BJ (cell line): Measurements from ENCODE around the gene FSTL1. TPM values are rescaled to one million over a fixed set of nuclear protein-coding genes. Genes with fewer than 3 reads are reported as not detected.

Experiments
- CTCF ChIA-PET: fragments of 350-600 bp; formaldehyde crosslinking; extraction: SDS; loops from one replicate; lab custom pipeline; 2021; ENCODE audit warnings: antibody characterized with exemption, inconsistent platforms; lab: Yijun Ruan, JAX
- POLR2A ChIA-PET: fragments of 300-600 bp; sonication (Branson Sonifier 250); formaldehyde crosslinking; extraction: SDS; loops from one replicate; lab custom pipeline; 2021; ENCODE audit warnings: antibody characterized with exemption; lab: Charles Lee
- DNase-seq: peaks from one replicate; pipeline ENCODE4 v3.0.0-alpha.2; 2011; ENCODE audit warnings: low read depth
- H3K27me3 ChIP-seq: 2 replicates; pipeline ENCODE4 v1.6.0; 2011; ENCODE audit warnings: low read length; ENCODE audit not compliant: control insufficient read depth, insufficient read depth
- H3K36me3 ChIP-seq: 2 replicates; pipeline ENCODE4 v1.5.1; 2011; ENCODE audit warnings: low read length; ENCODE audit not compliant: control insufficient read depth, insufficient read depth
- H3K4me3 ChIP-seq: 2 replicates; pipeline ENCODE4 v1.5.1; 2011; ENCODE audit warnings: low read depth, mild to moderate bottlenecking, control low read depth, low read length
- polyA plus RNA-seq: library from polyadenylated mRNA; depleted of rRNA; stranded (reverse); fragments of >200 nt; gene quantifications from 2 replicates; pipeline ENCODE4 v1.2.3, GENCODE V29; 2011
- TF ChIP-seq, protein P1 (sequence below): IDR thresholded peaks from 2 replicates; pipeline ENCODE4 v1.5.1; 2011; ENCODE audit warnings: low read depth, mild to moderate bottlenecking, control low read depth, inconsistent platforms, low read length, moderate library complexity; ENCODE audit not compliant: insufficient read depth

Gene FSTL1
- polyA plus RNA-seq, 1 experiment: 4,020 TPM

DNA sequence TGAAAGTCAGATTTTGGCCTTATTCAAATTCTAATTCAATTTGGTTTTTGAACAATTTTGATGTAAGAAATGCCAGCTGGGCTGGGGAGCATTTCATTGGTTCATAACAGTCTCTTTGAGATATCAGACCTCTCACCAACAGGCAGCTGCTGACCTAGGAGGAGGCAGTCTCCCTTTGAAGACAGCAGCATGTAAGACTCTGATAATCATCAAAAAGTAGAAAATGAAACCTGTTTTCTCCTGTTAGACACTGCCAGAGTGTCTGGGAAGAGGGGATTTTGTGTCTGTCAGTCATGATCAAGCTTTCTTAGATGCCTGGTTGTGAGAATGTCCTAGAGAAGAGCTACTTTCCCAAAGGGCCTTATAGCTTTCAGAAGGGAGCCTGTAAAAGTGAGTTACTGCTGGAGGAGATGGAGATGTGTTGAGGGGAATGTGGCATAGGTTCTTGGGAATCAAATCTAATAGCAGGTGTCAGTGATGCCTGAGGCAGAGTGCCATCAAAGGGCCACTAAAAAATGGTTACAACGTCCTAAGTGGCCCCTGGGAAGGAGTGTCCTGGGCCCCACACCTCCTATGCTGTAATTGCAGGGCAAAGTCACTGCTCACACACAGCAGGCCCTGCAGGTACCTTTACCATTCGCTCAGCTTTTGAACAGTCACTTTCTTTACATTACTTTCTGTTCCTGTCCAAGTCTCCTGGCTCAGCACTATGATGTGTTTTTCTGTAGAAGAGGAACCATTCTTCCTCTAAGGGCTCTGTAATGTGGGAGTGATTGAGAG lies 43.1 kb downstream of the FSTL1 start:
- ChIA-PET POLR2A (no interaction called here), CTCF (interaction anchor here (1.6 to 2.8 kb wide), 2 partner anchors 10 to 151 kb away, joined by 4 to 9 read pairs; no protein-coding TSS in a partner anchor)

DNA sequence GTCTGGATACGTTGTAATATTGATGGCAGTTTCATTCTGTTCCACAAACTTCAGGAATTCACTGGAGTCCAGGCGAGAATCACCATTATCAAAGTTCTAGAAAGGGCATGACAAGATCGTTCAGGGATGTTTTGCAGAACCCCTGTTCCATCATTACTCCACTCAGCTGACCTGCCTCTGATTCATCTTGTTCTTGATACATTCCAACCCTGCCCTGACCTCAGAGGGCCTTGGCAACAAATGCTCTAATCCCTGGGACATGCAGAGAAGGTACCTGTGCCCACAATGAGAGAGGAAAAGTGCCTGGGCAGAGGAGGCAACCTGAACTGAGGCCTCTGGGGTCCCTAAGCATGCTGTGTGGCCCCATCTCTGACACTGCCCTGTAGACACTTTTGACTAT lies 45.9 kb downstream of the FSTL1 start:
- POLR2A ChIA-PET: no interaction called here
- Histone ChIP-seq H3K36me3 (peaks cover 59% of the 10 kb centered on the region), H3K4me3 (no peak overlapping the region), H3K27me3 (no peaks in the 10 kb centered on the region)
- no peak for DNase-seq
- TF ChIP-seq, protein P1, sequence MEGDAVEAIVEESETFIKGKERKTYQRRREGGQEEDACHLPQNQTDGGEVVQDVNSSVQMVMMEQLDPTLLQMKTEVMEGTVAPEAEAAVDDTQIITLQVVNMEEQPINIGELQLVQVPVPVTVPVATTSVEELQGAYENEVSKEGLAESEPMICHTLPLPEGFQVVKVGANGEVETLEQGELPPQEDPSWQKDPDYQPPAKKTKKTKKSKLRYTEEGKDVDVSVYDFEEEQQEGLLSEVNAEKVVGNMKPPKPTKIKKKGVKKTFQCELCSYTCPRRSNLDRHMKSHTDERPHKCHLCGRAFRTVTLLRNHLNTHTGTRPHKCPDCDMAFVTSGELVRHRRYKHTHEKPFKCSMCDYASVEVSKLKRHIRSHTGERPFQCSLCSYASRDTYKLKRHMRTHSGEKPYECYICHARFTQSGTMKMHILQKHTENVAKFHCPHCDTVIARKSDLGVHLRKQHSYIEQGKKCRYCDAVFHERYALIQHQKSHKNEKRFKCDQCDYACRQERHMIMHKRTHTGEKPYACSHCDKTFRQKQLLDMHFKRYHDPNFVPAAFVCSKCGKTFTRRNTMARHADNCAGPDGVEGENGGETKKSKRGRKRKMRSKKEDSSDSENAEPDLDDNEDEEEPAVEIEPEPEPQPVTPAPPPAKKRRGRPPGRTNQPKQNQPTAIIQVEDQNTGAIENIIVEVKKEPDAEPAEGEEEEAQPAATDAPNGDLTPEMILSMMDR: no peak
- CTCF ChIA-PET: interaction anchor here (1.2 to 2.6 kb wide), 4 partner anchors 11 to 160 kb away, joined by 3 to 16 read pairs (median 4); no protein-coding TSS in a partner anchor

More for the DNA sequence above, 43.1 kb downstream of the FSTL1 start:
- TF ChIP-seq, protein P1: no peak
- Histone ChIP-seq H3K4me3 (no peak overlapping the region), H3K27me3 (no peaks in the 10 kb centered on the region), H3K36me3 (peaks cover 60% of the 10 kb centered on the region)
- no peak for DNase-seq

DNA sequence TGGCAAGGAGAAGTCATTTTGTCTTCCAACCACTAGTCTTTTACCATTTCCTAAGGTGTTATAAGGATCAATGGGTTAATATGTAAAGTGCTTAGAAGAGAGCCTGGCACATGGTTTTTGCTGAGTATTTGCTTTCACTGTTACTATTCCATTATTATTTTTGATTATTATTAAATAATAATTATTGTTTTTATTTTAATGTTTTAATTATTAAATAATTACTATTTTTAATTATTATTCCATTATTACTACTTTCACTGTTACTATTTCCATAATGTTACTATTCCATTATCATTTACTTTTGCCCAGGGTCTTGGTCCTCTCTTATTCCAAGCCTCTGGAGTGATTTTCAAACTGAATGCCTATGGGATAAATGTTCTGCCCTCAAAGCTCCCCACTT lies 48.5 kb downstream of the FSTL1 start:
- TF ChIP-seq, protein P1: no peak
- no peak for DNase-seq
- ChIA-PET POLR2A (no interaction called here), CTCF (interaction anchor here (0.7 to 1.4 kb wide), 4 partner anchors 11 to 166 kb away, joined by 3 to 4 read pairs (median 3); partner anchors contain the start of gene LRRC58)
- Histone ChIP-seq H3K4me3 (no peak overlapping the region), H3K27me3 (no peaks in the 10 kb centered on the region), H3K36me3 (peaks cover 56% of the 10 kb centered on the region)

DNA sequence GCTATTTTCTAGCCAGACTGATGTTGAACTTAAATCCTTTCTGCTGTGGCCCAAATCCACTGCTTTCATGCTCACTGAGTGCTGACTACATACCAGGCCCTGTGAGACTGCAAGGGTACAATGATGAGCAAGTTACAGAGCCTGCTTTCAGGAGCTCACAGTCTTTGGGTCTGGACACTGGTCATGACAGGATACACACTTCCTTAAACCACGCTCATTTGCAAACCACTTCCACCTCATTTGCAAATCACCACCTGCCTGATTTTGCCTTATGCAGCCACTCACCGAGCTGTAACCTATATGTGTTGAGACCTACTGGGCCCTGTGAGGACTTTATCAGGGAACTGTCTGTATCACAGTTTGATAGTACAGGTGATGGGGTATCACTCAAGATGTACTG lies 51.4 kb downstream of the FSTL1 start:
- CTCF ChIA-PET: interaction anchor here (0.6 to 1.1 kb wide), 3 partner anchors 14 to 168 kb away, joined by 3 to 5 read pairs (median 3); no protein-coding TSS in a partner anchor
- no peak overlapping the region for H3K4me3 ChIP-seq

DNA sequence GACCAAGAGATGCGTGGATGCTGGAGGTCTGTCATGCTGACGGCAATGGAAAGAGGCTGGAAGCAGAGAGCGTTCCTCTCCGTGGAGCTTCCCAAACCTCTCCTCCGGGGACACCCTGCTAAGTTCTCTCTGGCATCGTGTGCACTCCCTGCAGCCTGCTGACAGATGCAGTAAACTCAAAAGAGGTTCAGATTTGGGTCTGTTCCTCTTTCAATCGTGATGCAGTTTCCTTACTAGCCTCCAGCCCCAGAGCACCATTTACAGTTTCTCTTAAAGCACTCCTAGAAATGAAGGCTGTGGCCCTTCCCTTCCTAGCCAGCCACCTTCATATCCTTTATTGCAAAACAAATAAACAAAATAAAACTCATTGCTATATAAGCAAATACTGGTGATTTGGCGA lies 54.3 kb downstream of the FSTL1 start:
- Histone ChIP-seq H3K36me3 (peaks cover 52% of the 10 kb centered on the region), H3K27me3 (no peaks in the 10 kb centered on the region), H3K4me3 (no peak overlapping the region)
- ChIA-PET CTCF (interaction anchor here (3.0 kb wide), 1 partner anchor 152 kb away, joined by 11 read pairs; no protein-coding TSS in a partner anchor), POLR2A (no interaction called here)
- DNase-seq: no peak
- TF ChIP-seq, protein P1: no peak

More for the DNA sequence above, 51.4 kb downstream of the FSTL1 start:
- Histone ChIP-seq H3K27me3 (no peaks in the 10 kb centered on the region), H3K36me3 (peaks cover 57% of the 10 kb centered on the region)
- POLR2A ChIA-PET: no interaction called here
- TF ChIP-seq, protein P1: no peak
- DNase-seq: no peak
